IMR-90 (cell line): ENCODE data around the gene OR5A2. TPM values are rescaled to one million over a fixed set of nuclear protein-coding genes. Genes with fewer than 3 reads are reported as not detected.
"Not testable (repeated sequence)": the region's sequence is repeated elsewhere in the genome, so short reads cannot be mapped to it uniquely, and the experiment has no call there.

Experiments used
- ATAC-seq: fragments of 200-7000 bp; cut with Tn5 transposase; 2 replicates; pipeline ENCODE4 v1.9.1; 2020; ENCODE audit warnings: low read depth, mild to moderate bottlenecking, moderate library complexity
- BruUV-seq: library from RNA; stranded (reverse); fragments of 400-500 nt; replicated peaks from 2 replicates; lab custom pipeline; 2021; lab: Mats Ljungman, UMichigan
- CTCF ChIA-PET: fragments of 300-600 bp; formaldehyde crosslinking; extraction: SDS; loops from one replicate; lab custom pipeline; 2021; ENCODE audit warnings: antibody characterized with exemption; lab: Yijun Ruan, JAX
- POLR2A ChIA-PET: fragments of 300-600 bp; sonication (Branson Sonifier 250); formaldehyde crosslinking; loops from one replicate; lab custom pipeline; 2022; ENCODE audit warnings: antibody characterized with exemption; ENCODE audit not compliant: unreplicated experiment; lab: Charles Lee
- DNase-seq: peaks from one replicate; pipeline ENCODE4 v3.0.0; 2013
- H2AFZ ChIP-seq: replicated peaks from 2 replicates; pipeline ENCODE3; 2013; ENCODE audit warnings: low read length, mild to moderate bottlenecking; ENCODE audit not compliant: poor library complexity
- H2AK5ac ChIP-seq: 2 replicates; pipeline ENCODE4 v1.6.1; 2013; ENCODE audit warnings: low read depth, low read length, inconsistent platforms
- H2AK9ac ChIP-seq: replicated peaks from 2 replicates; pipeline ENCODE3; 2013; ENCODE audit warnings: mild to moderate bottlenecking, low read depth, low read length, moderate library complexity; ENCODE audit not compliant: poor library complexity
- H2BK120ac ChIP-seq: 2 replicates; pipeline ENCODE4 v1.6.1; 2013; ENCODE audit warnings: low read depth, low read length, inconsistent platforms
- H2BK15ac ChIP-seq: 3 replicates; pipeline ENCODE4 v1.6.1; 2013; ENCODE audit warnings: low read depth, low read length, inconsistent platforms
- H2BK20ac ChIP-seq: 2 replicates; pipeline ENCODE4 v1.6.1; 2013; ENCODE audit warnings: low read depth, mild to moderate bottlenecking, inconsistent platforms, low read length, moderate library complexity
- H2BK5ac ChIP-seq: 2 replicates; pipeline ENCODE4 v1.6.1; 2013; ENCODE audit warnings: mild to moderate bottlenecking, low read depth, low read length, inconsistent platforms; ENCODE audit not compliant: poor library complexity, severe bottlenecking
- H3K14ac ChIP-seq: replicated peaks from 2 replicates; pipeline ENCODE4 v1.6.1; 2013; ENCODE audit warnings: low read depth, low read length, inconsistent platforms
- H3K18ac ChIP-seq: 2 replicates; pipeline ENCODE4 v1.6.1; 2013; ENCODE audit warnings: low read depth, low read length, control low read depth
- H3K23ac ChIP-seq: 2 replicates; pipeline ENCODE4 v1.6.1; 2013; ENCODE audit warnings: low read depth, low read length, inconsistent platforms
- H3K27ac ChIP-seq: 2 replicates; pipeline ENCODE4 v1.5.1; 2013; ENCODE audit warnings: mild to moderate bottlenecking, control low read depth, low read length; ENCODE audit not compliant: insufficient read depth
- H3K27me3 ChIP-seq: 2 replicates; pipeline ENCODE4 v1.6.1; 2013; ENCODE audit warnings: low read length; ENCODE audit not compliant: control insufficient read depth, insufficient read depth
- H3K36me3 ChIP-seq: 2 replicates; pipeline ENCODE4 v1.6.1; 2013; ENCODE audit warnings: low read length, mixed read lengths; ENCODE audit not compliant: control insufficient read depth, insufficient read depth
- H3K4ac ChIP-seq: 2 replicates; pipeline ENCODE4 v1.6.1; 2013; ENCODE audit warnings: low read depth, low read length, inconsistent platforms
- H3K4me1 ChIP-seq: 2 replicates; pipeline ENCODE4 v1.6.1; 2013; ENCODE audit warnings: low read length, mixed read lengths; ENCODE audit not compliant: control insufficient read depth, insufficient read depth
- H3K4me2 ChIP-seq: 2 replicates; pipeline ENCODE4 v1.6.1; 2013; ENCODE audit warnings: low read depth, mild to moderate bottlenecking, control low read depth, low read length, moderate library complexity
- H3K4me3 ChIP-seq: 2 replicates; pipeline ENCODE4 v1.5.1; 2013; ENCODE audit warnings: low read depth, mild to moderate bottlenecking, control low read depth, low read length, moderate library complexity; ENCODE audit not compliant: insufficient read depth
- H3K56ac ChIP-seq: 2 replicates; pipeline ENCODE4 v1.6.1; 2013; ENCODE audit warnings: low read length, inconsistent platforms; ENCODE audit not compliant: insufficient read depth; ENCODE audit errors: extremely low read depth
- H3K79me1 ChIP-seq, 2 experiments: 2 replicates each; pipeline ENCODE4 v1.6.1; 2013; ENCODE audit warnings: low read length in 2 of 2, inconsistent platforms in 1 of 2, low read depth in 1 of 2
- H3K9ac ChIP-seq: 2 replicates; pipeline ENCODE4 v1.6.1; 2013; ENCODE audit warnings: low read depth, low read length, control low read depth
- H3K9me1 ChIP-seq: 2 replicates; pipeline ENCODE4 v1.6.1; 2013; ENCODE audit warnings: low read length, inconsistent platforms; ENCODE audit not compliant: insufficient read depth
- H3K9me3 ChIP-seq: 2 replicates; pipeline ENCODE4 v1.6.1; 2013; ENCODE audit warnings: low read length; ENCODE audit not compliant: control insufficient read depth, insufficient read depth
- H4K20me1 ChIP-seq: 2 replicates; pipeline ENCODE4 v1.6.1; 2013; ENCODE audit warnings: low read length, inconsistent platforms; ENCODE audit not compliant: insufficient read depth
- H4K5ac ChIP-seq: 2 replicates; pipeline ENCODE4 v1.6.1; 2013; ENCODE audit warnings: mild to moderate bottlenecking, low read depth, low read length, control low read depth
- H4K8ac ChIP-seq, 2 experiments: 2 replicates each; pipeline ENCODE4 v1.6.1; 2013; ENCODE audit warnings: low read depth in 2 of 2, low read length in 2 of 2, control low read depth in 1 of 2, inconsistent platforms in 1 of 2
- H4K91ac ChIP-seq: 2 replicates; pipeline ENCODE4 v1.6.1; 2013; ENCODE audit warnings: low read depth, low read length, inconsistent platforms; ENCODE audit not compliant: insufficient read depth
- MAFK ChIP-seq: IDR thresholded peaks from 2 replicates; pipeline ENCODE4 v1.6.1; 2012; ENCODE audit warnings: low read depth, low read length, improper control_type of control experiment
- MAZ ChIP-seq: IDR thresholded peaks from 2 replicates; pipeline ENCODE4 v1.6.1; 2012; ENCODE audit warnings: low read depth, mild to moderate bottlenecking, low read length, improper control_type of control experiment, moderate library complexity, borderline replicate concordance
- MXI1 ChIP-seq: IDR thresholded peaks from 2 replicates; pipeline ENCODE4 v1.6.1; 2012; ENCODE audit warnings: low read depth, mild to moderate bottlenecking, low read length, moderate library complexity, borderline replicate concordance
- POLR2A ChIP-seq: IDR thresholded peaks from 2 replicates; pipeline ENCODE4 v1.6.1; 2012; ENCODE audit warnings: mild to moderate bottlenecking, low read depth, low read length
- RCOR1 ChIP-seq: IDR thresholded peaks from 2 replicates; pipeline ENCODE4 v1.6.1; 2012; ENCODE audit warnings: mild to moderate bottlenecking, low read length, improper control_type of control experiment; ENCODE audit not compliant: insufficient replicate concordance
- WGBS, 2 experiments: methylation state at CpG; one replicate each; pipeline versions ENCODE4 v1.1.5 to v1.1.7; 2013; ENCODE audit warnings: missing lambda C conversion rate in 2 of 2; ENCODE audit not compliant: insufficient read length in 1 of 2; ENCODE audit errors: extremely low coverage in 2 of 2; 5-methylcytosine and 5-hydroxymethylcytosine counted together
- dilution Hi-C: fragments of 300-500 bp; cut with HindIII; formaldehyde crosslinking; loops from one replicate; pipeline ENCODE4 v1.14.3; 2018; ENCODE audit warnings: low sequenced_read_pairs; ENCODE audit not compliant: unreplicated experiment
- in situ Hi-C: fragments of 300-500 bp; cut with MboI; formaldehyde crosslinking; loops from 3 replicates; pipeline ENCODE4 v1.14.3; 2019; ENCODE audit warnings: low sequenced_read_pairs, inconsistent platforms, mixed read lengths
- intact Hi-C: fragments of 100-400 bp; cut with micrococcal nuclease; formaldehyde crosslinking; loops from 2 replicates; pipeline ENCODE4 v1.10.0; 2022
- polyA plus RNA-seq, 3 experiments: library from polyadenylated mRNA; depleted of rRNA; stranded (reverse); fragments of >200 nt; gene quantifications; 2 replicates each; pipeline ENCODE4 v1.2.3, GENCODE V29; 2012; ENCODE audit warnings: low replicate concordance in 1 of 3
- total RNA-seq: library from RNA; depleted of rRNA; stranded (reverse); fragments of >200 nt; gene quantifications from 2 replicates; pipeline ENCODE4 v1.2.3, GENCODE V29; 2012
- TF ChIP-seq, protein P1 (sequence below): fragments of 150-350 bp; IDR thresholded peaks from 2 replicates; pipeline ENCODE4 v1.6.1; 2016; ENCODE audit warnings: low read depth, mild to moderate bottlenecking, low read length, moderate library complexity, borderline replicate concordance

Gene OR5A2
- total and polyA plus RNA-seq, 2 of the 4 experiments (the other 2 are of a cell fraction), result not detected

DNA sequence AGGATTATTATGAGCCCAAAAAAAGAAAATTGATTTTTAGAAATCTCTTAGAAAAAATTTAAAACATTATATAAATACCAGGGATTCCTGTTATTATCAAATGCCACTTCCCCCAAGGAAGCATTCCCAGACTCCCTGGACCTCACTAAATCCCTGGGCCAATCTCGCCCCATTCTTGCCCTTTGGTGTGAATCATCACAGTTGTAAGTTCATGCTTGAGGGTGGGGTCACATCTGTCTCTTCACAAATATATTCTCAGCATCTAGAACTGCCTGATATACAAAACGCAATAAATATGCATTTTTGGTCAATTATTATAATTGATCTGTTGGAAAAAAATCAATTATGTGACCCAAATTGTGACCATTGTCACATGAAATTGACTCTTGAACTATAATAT is 22.3 kb upstream of the OR5A2 start:
- H2BK120ac ChIP-seq, result no peak overlapping the region
- H2AK9ac ChIP-seq, result no peak overlapping the region
- POLR2A ChIA-PET, result no interaction called here

DNA sequence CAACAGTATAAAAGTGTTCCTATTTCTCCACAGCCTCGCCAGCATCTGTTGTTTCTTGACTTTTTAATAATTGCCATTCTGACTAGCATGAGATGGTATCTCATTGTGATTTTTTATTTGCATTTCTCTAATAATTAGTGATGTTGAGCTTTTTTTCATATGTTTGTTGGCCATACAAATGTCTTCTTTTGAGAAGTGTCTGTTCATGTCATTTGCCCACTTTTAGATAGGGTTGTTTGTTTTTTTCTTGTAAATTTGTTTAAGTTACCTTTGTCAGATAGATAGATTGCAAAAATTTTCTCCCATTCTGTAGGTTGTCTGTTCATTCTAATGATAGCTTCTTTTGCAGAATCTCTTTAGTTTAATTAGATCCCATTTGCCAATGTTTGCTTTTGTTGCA is 19.4 kb upstream of the OR5A2 start:
- H4K5ac ChIP-seq, H3K4me3 ChIP-seq, intact Hi-C loops, POLR2A ChIA-PET, H3K56ac ChIP-seq, H3K18ac ChIP-seq, H4K8ac ChIP-seq, H3K4ac ChIP-seq, H3K4me2 ChIP-seq, DNase-seq, H2AFZ ChIP-seq, H3K9me1 ChIP-seq, in situ Hi-C loops, H3K14ac ChIP-seq, H3K79me1 ChIP-seq, H2BK120ac ChIP-seq, dilution Hi-C loops, H3K23ac ChIP-seq, H4K91ac ChIP-seq, H3K27ac ChIP-seq, H2BK5ac ChIP-seq, H3K9ac ChIP-seq, ATAC-seq, H2BK20ac ChIP-seq, H3K4me1 ChIP-seq, CTCF ChIA-PET, H3K9me3 ChIP-seq, H2AK9ac ChIP-seq, H2BK15ac ChIP-seq, BruUV-seq, H2AK5ac ChIP-seq, H4K20me1 ChIP-seq, H3K36me3 ChIP-seq, H3K27me3 ChIP-seq: not testable (repeated sequence)
- no CpG with 5 or more reads among the region's 1 CpG for WGBS, 2 experiments

More for the DNA sequence above, 22.3 kb upstream of the OR5A2 start:
- no peak overlapping the region for H3K14ac ChIP-seq
- TF ChIP-seq POLR2A (no peak), MAFK (no peak), MXI1 (no peak), MAZ (no peak), RCOR1 (no peak)
- TF ChIP-seq, protein P1, sequence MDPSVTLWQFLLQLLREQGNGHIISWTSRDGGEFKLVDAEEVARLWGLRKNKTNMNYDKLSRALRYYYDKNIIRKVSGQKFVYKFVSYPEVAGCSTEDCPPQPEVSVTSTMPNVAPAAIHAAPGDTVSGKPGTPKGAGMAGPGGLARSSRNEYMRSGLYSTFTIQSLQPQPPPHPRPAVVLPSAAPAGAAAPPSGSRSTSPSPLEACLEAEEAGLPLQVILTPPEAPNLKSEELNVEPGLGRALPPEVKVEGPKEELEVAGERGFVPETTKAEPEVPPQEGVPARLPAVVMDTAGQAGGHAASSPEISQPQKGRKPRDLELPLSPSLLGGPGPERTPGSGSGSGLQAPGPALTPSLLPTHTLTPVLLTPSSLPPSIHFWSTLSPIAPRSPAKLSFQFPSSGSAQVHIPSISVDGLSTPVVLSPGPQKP, result no peak
- no peak overlapping the region for H2BK20ac ChIP-seq
- no peak overlapping the region for H2AFZ ChIP-seq
- in situ Hi-C loops, result no loop called here
- no peak overlapping the region for H2BK5ac ChIP-seq
- intact Hi-C loops, result no loop called here
- no peak overlapping the region for H3K4ac ChIP-seq
- BruUV-seq, result no TSS peak
- no peaks in the 10 kb centered on the region for H3K4me1 ChIP-seq
- H3K56ac ChIP-seq, result no peak overlapping the region
- H3K4me2 ChIP-seq, result no peak overlapping the region
- no peaks in the 10 kb centered on the region for H3K9me1 ChIP-seq
- H3K79me1 ChIP-seq, result no peaks in the 10 kb centered on the region
- H3K18ac ChIP-seq, result no peak overlapping the region
- CTCF ChIA-PET, result interaction anchor here (0.6 kb wide), 1 partner anchor 14 kb away, joined by 3 read pairs; no protein-coding TSS in a partner anchor
- H4K91ac ChIP-seq, result no peak overlapping the region
- no peaks in the 10 kb centered on the region for H3K36me3 ChIP-seq
- H3K4me3 ChIP-seq, result no peak overlapping the region
- H3K9ac ChIP-seq, result no peak overlapping the region
- no peaks in the 10 kb centered on the region for H3K9me3 ChIP-seq
- no peak overlapping the region for H2BK15ac ChIP-seq
- dilution Hi-C loops, result no loop called here
- H3K27me3 ChIP-seq, result no peaks in the 10 kb centered on the region
- no CpG with 5 or more reads among the region's 2 CpGs for whole genome bisulfite sequencing, 2 experiments
- H3K23ac ChIP-seq, result no peak overlapping the region
- no peaks in the 10 kb centered on the region for H4K20me1 ChIP-seq
- H4K5ac ChIP-seq, result no peak overlapping the region
- no peak for DNase-seq
- no peak overlapping the region for H3K27ac ChIP-seq
- ATAC-seq, result no peak
- H4K8ac ChIP-seq, result no peak overlapping the region
- no peak overlapping the region for H2AK5ac ChIP-seq
